DMS 273 (cell line): ENCODE results near the gene WHRN.
A peak's percentile ranks its signal among the peaks of the same experiment; 100 is the strongest.

ENCODE experiments used
- DNase-seq: peaks from one replicate; lab custom pipeline; 2025; ENCODE audit not compliant: unreplicated experiment; lab: John Stamatoyannopoulos, UW

WHRN gene

GRCh38 chr9:114473447-114473801 lies 31.8 kb downstream of the WHRN start:
- DNase-seq, result no peak

GRCh38 chr9:114472765-114473446 lies 32.4 kb downstream of the WHRN start:
- peak; percentile 32 for DNase-seq

- DNase-seq, result no peak
Measured at GRCh38 chr9:114471157-114471556, 34.1 kb downstream of the WHRN start.

- DNase-seq, result no peak
Measured at GRCh38 chr9:114470581-114470980, 34.7 kb downstream of the WHRN start.

- DNase-seq, result no peak
Measured at GRCh38 chr9:114470121-114470520, 35.2 kb downstream of the WHRN start.

DNA sequence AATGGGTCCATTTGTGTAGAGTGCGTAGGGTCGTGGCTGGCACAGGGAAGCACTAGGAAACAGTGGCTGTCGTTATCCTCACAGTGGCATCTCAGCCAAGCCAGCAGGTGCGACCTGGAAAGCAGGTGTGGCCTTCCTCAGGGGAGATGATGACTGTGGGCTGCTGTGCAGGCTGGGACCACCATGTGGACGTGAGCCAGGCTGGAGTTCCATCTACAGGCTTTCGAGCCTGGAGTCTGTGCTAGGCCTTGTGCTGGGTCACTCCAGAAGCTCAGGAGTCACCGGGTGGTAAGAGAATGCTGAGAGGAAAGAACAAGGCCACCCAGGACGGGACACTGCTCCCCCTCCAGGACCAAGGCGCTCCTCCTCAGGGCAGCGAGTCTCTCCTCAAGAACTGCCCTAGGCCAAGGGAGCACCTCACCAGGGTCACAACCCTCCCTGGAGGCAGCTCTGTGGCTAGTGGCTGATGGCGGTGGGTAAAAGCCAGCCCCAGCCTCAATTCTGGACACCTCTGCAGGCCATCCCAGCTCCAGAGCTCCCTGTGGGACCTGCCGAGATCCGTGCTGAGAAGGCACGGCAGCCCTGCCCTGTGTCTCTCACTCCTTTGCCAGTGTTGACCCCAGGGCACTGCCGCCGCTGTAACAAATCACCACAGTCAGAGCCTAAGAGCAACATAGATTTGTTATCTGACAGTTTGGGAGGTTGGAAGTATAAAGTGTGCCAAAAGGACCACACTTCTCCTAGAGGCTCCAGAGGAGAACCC lies 36.0 kb downstream of the WHRN start:
- DNase-seq, result no peak

DNA sequence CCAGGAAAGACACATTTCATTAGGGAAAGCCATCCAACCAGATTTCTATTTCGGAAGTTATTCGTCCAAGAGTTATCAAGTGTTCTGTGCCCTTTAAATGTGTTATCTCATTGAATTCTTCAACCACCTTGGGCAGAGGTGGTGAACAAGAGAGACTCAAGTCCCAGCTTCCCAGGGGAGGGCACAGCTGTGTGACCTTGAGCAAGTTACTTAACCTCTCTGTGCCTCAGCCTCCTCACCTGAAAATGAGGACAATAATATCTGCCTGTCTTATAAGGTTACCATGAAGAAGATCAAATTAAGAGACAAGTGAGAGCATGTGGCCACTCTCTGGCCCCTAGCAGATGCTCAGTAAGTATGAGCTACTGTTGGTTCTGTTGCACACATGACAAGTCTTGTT lies 37.4 kb downstream of the WHRN start:
- DNase-seq, result no peak

DNA sequence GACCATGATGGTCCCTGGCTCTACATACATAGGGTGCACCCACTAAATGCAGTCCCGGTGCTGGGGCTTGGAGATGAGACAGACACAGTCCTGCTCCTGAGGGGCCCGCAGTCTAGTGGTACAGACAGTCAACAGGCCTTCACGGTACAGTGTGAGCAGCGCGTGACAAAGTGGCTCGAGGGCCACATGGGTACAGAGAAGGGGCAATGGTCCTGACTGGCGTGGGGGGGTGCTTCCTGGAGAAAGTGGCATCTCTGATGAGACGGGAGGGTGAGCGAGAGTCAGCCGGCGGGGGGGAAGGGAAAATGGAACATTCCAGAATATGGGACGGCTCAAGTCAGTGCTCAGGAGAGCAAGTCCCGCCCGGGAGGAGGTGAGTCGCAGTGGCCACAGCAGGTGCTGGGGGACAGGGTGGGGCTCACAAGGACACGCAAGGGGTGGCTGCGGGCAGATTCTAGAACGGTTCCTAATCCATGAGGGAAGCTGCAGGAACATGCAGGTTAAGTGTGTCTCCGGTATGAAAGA lies 38.0 kb downstream of the WHRN start:
- DNase-seq, result no peak

- peak; percentile 39 for DNase-seq
Measured at GRCh38 chr9:114465906-114466900, 39.1 kb downstream of the WHRN start.

DNA sequence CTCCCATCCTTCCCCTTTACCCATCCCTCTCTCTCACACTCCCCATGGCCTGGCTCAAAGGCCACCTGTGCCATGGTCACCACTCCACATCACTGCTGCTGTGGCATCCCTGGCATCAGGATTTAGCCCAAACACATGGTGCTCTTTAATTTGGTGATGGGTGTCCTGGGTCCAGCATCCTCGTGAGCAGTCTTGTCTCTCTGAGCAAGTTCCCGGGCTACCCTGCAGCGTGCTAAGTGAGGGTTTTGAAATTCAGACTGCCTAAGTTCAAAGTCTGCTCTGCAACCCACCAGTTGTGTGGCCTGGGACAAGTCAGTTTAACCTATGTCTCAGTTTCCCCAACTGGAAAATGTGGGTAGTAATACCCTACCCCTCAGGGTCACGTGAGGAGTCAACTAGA lies 39.9 kb downstream of the WHRN start:
- DNase-seq, result no peak

- DNase-seq, result no peak
Measured at GRCh38 chr9:114464281-114465051, 40.8 kb downstream of the WHRN start.

DNA sequence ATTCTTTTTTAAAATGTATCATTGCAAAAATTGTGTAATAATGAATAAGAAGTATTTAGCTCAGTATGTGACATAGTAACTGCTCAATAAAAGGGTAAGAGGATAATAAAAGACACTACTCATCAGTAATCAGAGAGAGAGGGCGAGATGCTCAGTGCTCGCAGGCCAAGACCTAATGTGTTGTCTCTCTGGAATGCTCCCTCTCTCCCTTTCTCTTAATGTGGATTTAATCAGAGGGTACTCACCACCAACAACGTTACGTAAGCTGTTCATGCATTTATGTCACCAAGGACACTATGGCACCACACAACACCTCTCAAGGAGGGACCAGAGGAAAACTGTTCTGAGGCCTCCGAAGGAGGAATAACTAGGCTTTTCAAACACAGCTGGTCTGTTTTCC lies 42.5 kb downstream of the WHRN start:
- no peak for DNase-seq

DNA sequence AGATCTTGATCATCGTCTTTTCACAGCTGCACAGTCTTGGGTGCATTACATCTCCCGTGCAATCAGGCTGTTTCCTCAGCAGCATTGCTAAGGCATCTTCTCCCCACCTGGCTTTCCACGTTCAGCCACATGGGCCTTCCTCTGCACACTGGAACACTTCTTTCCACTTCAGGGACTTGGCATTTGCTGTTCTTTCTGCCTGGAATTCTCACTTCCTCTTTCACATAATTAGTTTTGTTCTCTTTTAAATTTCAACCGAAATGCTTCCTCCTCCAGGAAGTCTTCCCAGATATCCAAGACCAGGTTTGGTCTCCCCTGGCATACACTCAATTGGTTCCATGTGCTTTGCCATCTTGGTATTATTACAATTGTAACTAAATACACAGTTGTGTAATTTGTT lies 43.8 kb downstream of the WHRN start:
- DNase-seq, result no peak

GRCh38 chr9:114460513-114461199 lies 44.6 kb downstream of the WHRN start:
- no peak for DNase-seq

- DNase-seq, result no peak
Measured at GRCh38 chr9:114459464-114459863, 45.8 kb downstream of the WHRN start.

GRCh38 chr9:114456929-114457328 lies 48.3 kb downstream of the WHRN start:
- no peak for DNase-seq

GRCh38 chr9:114454652-114455051 lies 50.6 kb downstream of the WHRN start:
- DNase-seq, result peak; percentile 24

GRCh38 chr9:114452219-114453165 lies 52.8 kb downstream of the WHRN start:
- DNase-seq, result peak; percentile 46

DNA sequence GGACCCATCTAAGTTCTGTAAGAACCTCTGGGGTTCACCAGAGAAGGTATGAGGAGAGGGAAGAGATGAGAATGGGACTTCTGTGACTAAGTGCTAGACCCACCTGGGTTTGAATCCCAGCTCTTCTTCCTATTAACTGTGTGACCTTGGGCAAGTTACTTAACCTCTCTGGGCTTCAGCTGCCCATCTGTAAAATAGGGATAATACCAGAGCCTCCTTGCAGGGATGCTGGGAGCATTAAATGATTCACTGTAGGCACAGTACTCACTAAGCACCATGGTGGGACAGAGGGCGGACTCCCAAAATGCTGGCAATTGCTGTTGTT lies 53.6 kb downstream of the WHRN start:
- no peak for DNase-seq
